HG02678 (cell line): ENCODE measurements around the gene RETN.

Source experiments
- ATAC-seq: cut with Tn5 transposase; IDR thresholded peaks from one replicate; pipeline ENCODE4 v1.9.1; 2021; ENCODE audit warnings: mild to moderate bottlenecking, moderate library complexity; ENCODE audit not compliant: unreplicated experiment

The RETN gene

DNA sequence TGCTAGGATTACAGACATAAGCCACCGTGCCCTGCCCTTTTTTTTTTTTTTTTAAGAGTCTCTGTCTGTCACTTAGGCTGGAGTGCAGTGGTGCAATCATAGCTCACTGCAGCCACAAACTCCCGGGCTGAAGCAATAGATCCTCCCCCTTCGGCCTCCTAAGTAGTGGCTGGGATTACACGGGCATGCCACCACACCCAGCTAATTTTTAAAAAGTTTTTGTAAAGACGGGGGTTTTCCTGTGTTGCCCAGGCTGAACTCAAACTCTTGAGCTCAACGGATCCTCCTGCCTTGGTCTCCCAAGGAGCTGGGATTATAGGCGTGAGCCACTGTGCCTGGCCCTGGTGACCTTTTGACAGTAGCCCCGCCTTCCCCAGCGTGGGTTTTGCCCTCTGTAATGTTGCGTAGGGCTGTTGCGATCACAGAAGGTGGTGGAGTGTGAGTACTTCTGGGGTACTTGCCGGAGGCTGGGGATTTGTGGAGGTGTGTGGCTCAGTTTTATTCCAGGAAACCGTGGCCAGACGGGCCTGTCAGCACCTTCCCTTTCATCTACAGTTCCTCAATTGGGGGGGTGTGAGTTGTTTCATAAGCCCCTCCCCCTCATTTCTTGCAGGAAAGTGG, 11.6 kb upstream of the RETN start:
- ATAC-seq: no peak

- ATAC-seq: peak; percentile 72
Measured at GRCh38 chr19:7658219-7658686, 10.6 kb upstream of the RETN start.

DNA sequence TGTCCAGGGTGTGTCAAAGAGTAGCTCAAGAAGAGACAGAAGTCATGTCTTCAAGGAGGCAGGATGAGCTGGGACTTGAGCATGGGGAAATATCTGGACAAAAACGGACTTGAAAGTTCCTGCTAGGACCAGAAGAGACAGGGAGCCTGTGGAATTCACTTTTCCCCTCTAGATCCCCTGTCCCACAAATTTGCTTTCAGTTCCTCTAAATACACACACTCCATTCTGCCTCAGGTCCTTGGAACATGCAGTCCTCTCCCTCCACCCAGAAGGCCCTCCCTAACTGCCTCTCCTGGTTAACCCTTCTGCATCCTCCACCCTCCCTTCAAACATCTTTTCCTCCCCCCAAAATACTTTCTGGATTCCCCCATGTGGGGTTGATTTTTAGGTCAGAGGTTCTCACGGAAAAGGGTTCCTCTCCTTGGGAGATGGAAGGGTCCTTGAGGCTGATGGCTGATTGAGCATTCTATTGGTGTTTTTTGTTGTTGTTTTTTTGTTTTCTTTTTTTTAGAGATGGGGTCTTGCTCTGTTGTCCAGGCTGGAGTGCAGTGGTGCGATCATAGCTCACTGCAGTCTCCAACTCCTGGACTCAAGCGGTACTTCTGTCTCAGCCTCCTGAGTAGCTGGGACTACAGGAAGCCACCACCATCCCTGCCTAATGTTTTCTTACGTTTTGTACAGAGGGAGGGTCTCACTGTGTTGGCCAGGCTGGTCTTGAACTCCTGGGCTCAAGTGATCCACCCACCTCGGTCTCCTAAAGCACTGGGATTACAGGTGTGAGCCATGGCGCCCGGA, 6.9 kb upstream of the RETN start:
- no peak for ATAC-seq

DNA sequence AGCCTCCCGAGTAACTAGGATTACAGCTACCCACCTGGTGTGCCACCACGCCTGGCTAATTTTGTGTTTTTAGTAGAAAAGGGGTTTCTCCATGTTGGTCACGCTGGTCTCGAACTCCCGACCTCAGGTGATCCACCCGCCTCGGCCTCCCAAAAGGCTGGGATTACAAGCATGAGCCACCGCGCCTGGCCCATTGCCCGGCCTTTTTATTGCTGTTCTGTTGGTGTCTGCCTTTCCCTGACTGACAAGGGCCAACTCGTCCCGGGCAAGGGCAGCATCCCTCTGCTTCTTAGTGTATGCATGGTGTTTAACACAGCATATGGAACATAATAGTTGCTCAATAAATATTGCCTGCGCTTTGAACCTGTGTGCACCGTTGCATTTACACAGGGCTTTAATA, 6.2 kb upstream of the RETN start:
- ATAC-seq: no peak

GRCh38 chr19:7663706-7664105, 5.1 kb upstream of the RETN start:
- no peak for ATAC-seq

DNA sequence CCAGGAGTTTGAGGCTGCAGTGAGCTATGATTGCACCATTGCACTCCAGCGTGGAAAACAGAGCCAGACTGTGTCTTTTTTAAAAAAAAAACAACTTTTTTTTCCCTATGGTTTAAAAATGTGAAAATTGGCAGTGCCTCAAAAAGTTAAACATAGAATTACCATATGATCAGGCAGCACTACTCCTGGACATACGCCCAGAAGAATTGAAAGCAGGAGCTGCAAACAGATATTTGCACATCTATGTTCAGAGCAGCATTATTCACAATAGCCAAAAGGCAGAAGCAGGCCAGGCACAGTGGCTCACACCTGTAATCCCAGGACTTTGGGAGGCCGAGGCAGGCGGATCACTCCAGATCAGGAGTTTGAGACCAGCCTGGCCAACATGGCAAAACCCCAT, 3.8 kb upstream of the RETN start:
- no peak for ATAC-seq

GRCh38 chr19:7669641-7670040, 792 bp downstream of the RETN start:
- no peak for ATAC-seq

GRCh38 chr19:7670150-7670783, 1.4 kb downstream of the RETN start:
- ATAC-seq: no peak

DNA sequence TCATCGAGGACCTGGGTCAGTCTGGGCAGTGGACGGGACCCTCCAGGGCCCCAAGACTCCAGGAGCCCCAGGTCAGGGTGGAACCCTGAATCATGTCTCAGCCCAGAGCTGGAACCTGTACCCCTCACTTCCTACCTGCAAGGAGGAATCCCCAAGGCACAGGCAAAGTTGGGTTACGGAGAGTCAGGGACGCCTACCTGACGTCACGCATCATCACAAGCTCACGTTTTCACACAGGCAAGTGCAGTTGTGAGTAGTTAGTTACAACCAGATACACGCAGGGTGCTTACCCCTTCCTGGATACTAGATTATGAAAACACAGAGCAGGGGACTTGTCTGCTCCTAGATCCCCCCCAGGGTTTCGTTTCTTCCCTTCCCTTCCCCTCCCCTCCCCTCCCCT, 1.9 kb downstream of the RETN start:
- ATAC-seq: no peak

- no peak for ATAC-seq
Measured at GRCh38 chr19:7672522-7672921, 3.7 kb downstream of the RETN start.

- no peak for ATAC-seq
Measured at GRCh38 chr19:7674010-7675005, 5.5 kb downstream of the RETN start.

DNA sequence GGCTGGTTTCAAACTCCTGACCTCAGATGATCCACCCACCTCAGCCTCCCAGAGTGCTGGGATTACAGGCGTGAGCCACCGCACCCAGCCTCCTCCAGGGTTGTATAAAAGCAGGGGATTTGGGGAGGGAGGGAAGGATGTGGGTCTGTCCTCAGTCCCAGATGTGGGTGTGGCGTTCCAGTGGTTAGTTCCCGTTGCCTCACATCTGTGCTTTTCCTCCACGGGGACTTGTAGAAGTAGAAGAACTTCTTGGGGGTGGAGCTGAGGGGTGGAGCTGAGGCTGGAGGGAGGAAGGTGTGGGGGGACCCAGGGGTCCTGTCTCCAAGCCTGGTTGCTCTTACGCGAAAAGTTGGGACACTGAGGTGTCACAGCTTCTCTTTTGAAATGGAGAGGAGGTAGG, 7.5 kb downstream of the RETN start:
- no peak for ATAC-seq

- ATAC-seq: no peak
Measured at GRCh38 chr19:7676854-7677253, 8.0 kb downstream of the RETN start, which contains the start of gene MCEMP1. TSS of gene MCEMP1 (plus strand) at chr19:7677090. CDS start at chr19:7677121, 31 bp downstream.

DNA sequence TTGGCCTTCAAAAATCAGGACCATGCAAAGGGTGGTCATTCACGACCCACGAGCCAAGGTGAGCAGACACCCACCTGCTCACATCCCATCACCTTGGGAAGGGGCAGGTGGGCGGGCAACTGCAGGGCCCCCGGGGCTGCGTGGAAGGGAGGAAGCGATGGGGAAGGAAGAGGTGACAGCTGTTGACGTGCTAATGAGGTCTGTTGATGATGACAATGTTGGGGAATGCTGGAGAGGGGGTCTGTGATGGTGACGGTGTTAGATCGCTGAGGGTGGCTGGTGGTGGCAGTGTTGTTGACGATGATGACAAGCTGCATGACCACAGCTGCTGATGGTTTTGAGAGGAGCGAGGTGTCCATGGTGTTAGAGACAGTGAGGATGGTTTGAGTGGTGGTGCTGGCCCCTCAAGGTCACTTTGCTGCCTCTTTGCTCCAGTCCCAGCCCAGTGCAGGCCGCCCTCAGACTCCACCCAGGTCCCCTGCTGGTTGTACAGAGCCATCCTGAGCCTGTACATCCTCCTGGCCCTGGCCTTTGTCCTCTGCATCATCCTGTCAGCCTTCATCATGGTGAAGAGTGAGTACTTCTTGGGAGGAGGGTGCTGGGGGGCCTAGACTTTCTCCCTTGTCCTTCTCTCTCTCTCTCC, 8.9 kb downstream of the RETN start:
- no peak for ATAC-seq

GRCh38 chr19:7678971-7679751, 10.3 kb downstream of the RETN start:
- ATAC-seq: peak; percentile 40

DNA sequence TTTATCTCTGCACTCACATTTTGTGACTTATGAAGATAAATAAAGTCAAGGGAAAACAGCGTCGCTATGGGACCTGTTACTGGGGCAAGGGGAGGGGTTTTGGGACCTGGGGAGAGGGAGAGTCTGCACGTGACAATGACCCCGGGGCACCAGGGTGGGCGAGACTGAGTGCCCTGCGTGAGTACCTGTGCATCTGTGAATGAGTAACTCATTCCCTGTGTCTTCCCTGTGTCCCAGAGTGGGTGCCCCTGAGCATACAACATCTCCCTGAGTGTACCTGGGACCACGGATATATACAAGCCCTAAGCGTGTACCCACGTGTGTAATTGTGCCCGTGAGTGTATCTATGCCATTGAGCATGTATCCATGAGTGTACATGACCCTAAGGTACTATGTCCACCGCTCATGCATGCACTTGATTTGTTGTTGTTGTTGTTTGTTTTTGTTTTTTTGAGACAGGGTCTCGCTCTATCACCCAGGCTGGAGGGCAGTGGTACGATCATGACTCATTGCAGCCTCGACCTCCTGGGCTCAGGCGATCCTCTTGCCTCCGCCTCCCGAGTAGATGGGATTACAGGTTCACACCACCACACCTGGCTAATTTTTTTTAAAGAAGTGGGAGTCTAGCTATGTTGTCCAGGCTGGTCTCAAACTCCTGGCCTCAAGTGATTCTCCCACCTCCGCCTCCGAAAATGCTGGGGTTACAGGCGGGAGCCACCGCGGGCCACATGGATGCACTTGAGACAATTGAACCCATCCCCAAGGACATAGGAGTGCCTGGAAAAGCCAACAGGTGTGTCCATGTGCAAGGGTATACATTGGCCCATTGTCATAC, 11.1 kb downstream of the RETN start:
- no peak for ATAC-seq

- peak; percentile 64 for ATAC-seq
Measured at GRCh38 chr19:7680606-7681339, 11.9 kb downstream of the RETN start, which contains the start of gene TRAPPC5. TSS of gene TRAPPC5 (plus strand) at chr19:7680833. CDS start at chr19:7682254, 1,421 bp downstream.
